Stomach (tissue), 9 donors: ENCODE measurements around the gene FAM43B. TPM values are rescaled to one million over a fixed set of nuclear protein-coding genes. Genes with fewer than 3 reads are reported as not detected.
A peak's percentile ranks its signal among the peaks of the same experiment; 100 is the strongest.

Experiments used
- DNase-seq, 2 donors: peaks; one replicate each; pipeline versions ENCODE4 v3.0.0 to v3.0.0-alpha.2; 2013 to 2019
- H3K27ac ChIP-seq, 5 donors: fragments of 200-600 bp in 4 of 5; sonication (generic) in 4 of 5; one replicate each; pipeline ENCODE4 v1.5.1; 2013 to 2019; ENCODE audit warnings: mild to moderate bottlenecking in 1 of 5, moderate library complexity in 1 of 5
- H3K27me3 ChIP-seq, 3 donors: fragments of 200-600 bp; sonication (generic); one replicate each; pipeline ENCODE4 v1.5.1; 2017 to 2019; ENCODE audit warnings: mixed run types in 1 of 3
- H3K36me3 ChIP-seq, 4 donors: fragments of 200-600 bp; sonication (generic); 1 replicate in 3 of 4; 2 replicates in 1 of 4; pipeline ENCODE4 v1.5.1; 2016 to 2019
- H3K4me1 ChIP-seq, 4 donors: fragments of 200-600 bp; sonication (generic); one replicate each; pipeline ENCODE4 v1.5.1; 2016 to 2019
- H3K4me3 ChIP-seq, 4 donors: fragments of 200-600 bp; sonication (generic) in 3 of 4; one replicate each; pipeline ENCODE4 v1.5.1; 2016 to 2019; ENCODE audit warnings: mild to moderate bottlenecking in 1 of 4
- H3K9me3 ChIP-seq, 4 donors: fragments of 200-600 bp; sonication (generic); one replicate each; pipeline ENCODE4 v1.5.1; 2016 to 2019
- CTCF ChIP-seq, 7 experiments: fragments of 450-650 bp in 4 of 7; fragments of 200-600 bp in 3 of 7; sonication (generic) in 3 of 7; IDR thresholded peaks; one replicate each; pipeline ENCODE4 v1.5.1; 2016 to 2019; ENCODE audit warnings: antibody characterized with exemption in 7 of 7, control low read depth in 2 of 7, mild to moderate bottlenecking in 1 of 7
- EP300 ChIP-seq: sonication (generic); formaldehyde crosslinking; IDR thresholded peaks from one replicate; pipeline ENCODE4 v1.6.1; 2017; ENCODE audit warnings: antibody characterized with exemption
- POLR2A ChIP-seq, 4 donors: fragments of 450-650 bp; IDR thresholded peaks; one replicate each; pipeline ENCODE4 v1.6.1; 2016; ENCODE audit warnings: antibody characterized with exemption in 4 of 4, control low read depth in 2 of 4, mild to moderate bottlenecking in 1 of 4, moderate library complexity in 1 of 4
- POLR2AphosphoS5 ChIP-seq, 3 donors: sonication (generic); formaldehyde crosslinking; IDR thresholded peaks; one replicate each; pipeline ENCODE4 v1.6.1; 2016; ENCODE audit warnings: antibody characterized with exemption in 3 of 3
- WGBS, 5 donors: extraction: QIAGEN DNeasy Blood & Tissue Kit in 3 of 5; methylation state at CpG; one replicate each; pipeline versions ENCODE4 v1.1.5 to v1.1.7; 2013 to 2018; 5-methylcytosine and 5-hydroxymethylcytosine counted together
- intact Hi-C: fragments of 100-400 bp; cut with DNase I; formaldehyde crosslinking; loops from one replicate; pipeline ENCODE4 v1.15.1; 2023; ENCODE audit warnings: low total_unique reads
- polyA plus RNA-seq, 3 donors: library from polyadenylated mRNA; stranded (reverse); fragments of 200-250 nt; gene quantifications; one replicate each; pipeline ENCODE4 v1.2.3, GENCODE V29; 2013
- total RNA-seq, 5 donors: library from RNA; depleted of rRNA; stranded (reverse); fragments of >200 nt; gene quantifications; one replicate each; pipeline versions ENCODE4 v1.1.0 to v1.2.3, GENCODE V29; 2014 to 2016
- donor health status: healthy with polysubstance abuse.
- donor health status: Bipolar disorder and iron deficiency.
- donor health status: healthy.

The FAM43B gene
- total and polyA plus RNA-seq, 8 donors = 0.05 to 0.25 TPM; not detected in 6

DNA sequence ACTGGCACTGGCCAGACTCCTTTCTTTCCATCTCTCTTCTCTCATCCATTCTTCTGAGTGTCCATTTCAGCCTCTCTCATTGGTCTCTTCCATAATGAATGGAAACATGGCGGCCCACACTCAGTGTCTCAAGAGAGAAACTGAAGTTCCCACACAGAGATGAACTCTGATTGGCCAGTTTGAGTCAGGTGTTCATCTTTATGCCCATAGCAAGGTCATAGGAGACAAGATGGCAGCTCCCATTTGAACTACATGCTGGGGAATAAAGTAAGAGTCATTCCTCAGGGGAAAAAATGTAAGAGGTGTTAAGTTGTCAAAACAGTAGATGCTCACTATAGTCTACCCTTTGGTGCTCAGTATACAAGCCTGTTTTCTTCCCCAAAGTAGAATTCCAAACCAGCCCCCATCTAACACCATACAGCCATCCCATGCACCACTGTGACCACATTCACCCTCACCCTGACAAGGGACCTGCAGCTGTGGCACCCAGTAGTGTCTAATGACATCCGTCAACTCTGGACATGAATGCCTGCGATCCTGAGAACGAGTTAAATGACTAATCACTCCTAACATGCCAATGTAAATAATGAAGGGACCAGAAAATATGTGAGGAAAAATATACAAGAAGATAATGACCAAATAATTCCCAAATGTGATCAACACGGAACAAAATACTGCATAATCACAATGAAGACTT lies 48.9 kb downstream of the FAM43B start:
- intact Hi-C loops = no loop called here
- H3K36me3 ChIP-seq = no peaks in the 10 kb centered on the region
- 42 to 62% (median 51%) methylated on average over 5 of the region's 5 CpGs for whole genome bisulfite sequencing, 5 donors
- H3K27ac ChIP-seq = no peak overlapping the region
- no peak for DNase-seq
- no peak for TF ChIP-seq POLR2AphosphoS5 (IDR thresholded peaks at IDR 0.05)
- TF ChIP-seq EP300 = no peak
- no peak for TF ChIP-seq CTCF (IDR thresholded peaks at IDR 0.05)
- TF ChIP-seq POLR2A (IDR thresholded peaks at IDR 0.05) = no peak
- no peak overlapping the region for H3K4me3 ChIP-seq
- no peaks in the 10 kb centered on the region for H3K4me1 ChIP-seq
- H3K9me3 ChIP-seq = no peaks in the 10 kb centered on the region
- H3K27me3 ChIP-seq = peaks cover 0 to 5% (median 0%) of the 10 kb centered on the region in 3 donors

DNA sequence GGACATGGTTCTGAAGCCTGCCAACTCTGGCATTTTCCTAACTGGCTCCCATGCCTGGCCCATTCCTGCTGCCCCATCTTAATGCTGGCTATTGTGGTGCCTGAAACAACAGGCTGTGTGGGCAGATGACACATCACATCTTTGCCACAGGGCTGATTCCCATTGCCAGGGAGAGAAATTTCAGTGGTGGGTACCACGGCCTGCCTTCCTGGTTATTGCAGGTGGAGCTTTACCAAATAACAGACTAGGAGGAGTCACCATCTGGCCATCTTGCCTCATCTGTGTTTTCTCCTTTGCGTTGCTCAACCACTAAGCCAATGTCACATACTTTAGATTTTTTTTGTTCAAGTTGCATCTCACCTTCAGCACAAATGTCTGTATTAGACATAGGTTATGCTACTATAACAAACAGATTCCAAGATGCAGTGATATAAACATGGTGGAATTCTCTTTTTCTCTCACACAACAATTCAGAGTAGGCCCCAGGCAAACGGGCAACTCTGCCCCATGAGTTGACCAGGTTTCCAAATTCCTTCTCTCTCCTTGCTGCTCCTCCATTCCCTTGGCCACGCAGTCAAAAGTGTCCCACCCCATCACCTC lies 50.6 kb downstream of the FAM43B start:
- H3K4me1 ChIP-seq = no peaks in the 10 kb centered on the region
- no peak for DNase-seq
- peaks cover 0 to 5% (median 0%) of the 10 kb centered on the region in 3 donors for H3K27me3 ChIP-seq
- no peak for TF ChIP-seq CTCF (IDR thresholded peaks at IDR 0.05)
- TF ChIP-seq POLR2A (IDR thresholded peaks at IDR 0.05) = no peak
- TF ChIP-seq EP300 = no peak
- no peak for TF ChIP-seq POLR2AphosphoS5 (IDR thresholded peaks at IDR 0.05)
- intact Hi-C loops = no loop called here
- H3K4me3 ChIP-seq = no peak overlapping the region
- WGBS, 5 donors = 85 to 95% (median 87%) methylated on average over 4 of the region's 4 CpGs
- no peak overlapping the region for H3K27ac ChIP-seq
- H3K36me3 ChIP-seq = no peaks in the 10 kb centered on the region
- H3K9me3 ChIP-seq = no peaks in the 10 kb centered on the region

- DNase-seq = no peak
- intact Hi-C loops = no loop called here
- 75 to 86% (median 85%) methylated on average over 9 of the region's 9 CpGs for WGBS, 5 donors
- Histone ChIP-seq H3K27me3 (peaks cover 0 to 5% (median 0%) of the 10 kb centered on the region in 3 donors), H3K27ac (peak overlapping the region in 2 of 5 donors; percentile 3 to 24), H3K4me1 (no peaks in the 10 kb centered on the region), H3K36me3 (no peaks in the 10 kb centered on the region), H3K9me3 (no peaks in the 10 kb centered on the region), H3K4me3 (no peak overlapping the region)
- no peak for TF ChIP-seq EP300
Observed at GRCh38 chr1:20603504-20604464, 51.4 kb downstream of the FAM43B start.

Other genes with a start within 250 kb of the FAM43B start
- gene CAMK2N1, start 66.4 kb upstream of the FAM43B start, total RNA-seq = 100 to 1,000 TPM in 1 of 5 donors, 10 to 100 TPM in 3, 1 to 10 TPM in 1; 8.2 to 195 (median 13.0) TPM
- 10 to 100 TPM; 11.0 to 20.2 (median 11.3) TPM for gene CAMK2N1, start 66.4 kb upstream of the FAM43B start, polyA plus RNA-seq
- gene MUL1, start 44.4 kb upstream of the FAM43B start, total RNA-seq = 10 to 100 TPM in 4 of 5 donors, 1 to 10 TPM in 1; 4.0 to 53.1 (median 16.7) TPM
- gene MUL1, start 44.4 kb upstream of the FAM43B start, polyA plus RNA-seq = 1 to 10 TPM; 3.7 to 9.8 (median 8.2) TPM
- gene CDA, start 36.5 kb downstream of the FAM43B start, total RNA-seq = 1 to 10 TPM in 1 of 5 donors, not detected in 4; 1.3 TPM
- gene CDA, start 36.5 kb downstream of the FAM43B start, polyA plus RNA-seq = 1 to 10 TPM in 2 of 3 donors, not detected in 1; 6.0 to 8.4 TPM
- gene PINK1, start 80.9 kb downstream of the FAM43B start, total RNA-seq = 100 to 1,000 TPM in 1 of 5 donors, 10 to 100 TPM in 4; 21.0 to 169 (median 42.4) TPM
- gene PINK1, start 80.9 kb downstream of the FAM43B start, polyA plus RNA-seq = 10 to 100 TPM; 53.2 to 74.1 (median 69.9) TPM
- gene DDOST, start 108.8 kb downstream of the FAM43B start, total RNA-seq = 100 to 1,000 TPM in 2 of 5 donors, 10 to 100 TPM in 3; 38.5 to 227 (median 88.1) TPM
- 100 to 1,000 TPM in 2 of 3 donors, 10 to 100 TPM in 1; 84.6 to 119 (median 117) TPM for gene DDOST, start 108.8 kb downstream of the FAM43B start, polyA plus RNA-seq
- 1 to 10 TPM in 2 of 5 donors, not detected in 3; 1.3 to 1.5 TPM for gene KIF17, start 165.4 kb downstream of the FAM43B start, total RNA-seq
- 1 to 10 TPM in 1 of 3 donors, under 1 TPM in 2; 0.56 to 1.4 (median 0.78) TPM for gene KIF17, start 165.4 kb downstream of the FAM43B start, polyA plus RNA-seq
- 1 to 10 TPM in 1 of 5 donors, under 1 TPM in 1, not detected in 3; 0.29 to 7.0 TPM for gene SH2D5, start 180.1 kb downstream of the FAM43B start, total RNA-seq
- under 1 TPM in 2 of 3 donors, not detected in 1; 0.18 to 0.44 TPM for gene SH2D5, start 180.1 kb downstream of the FAM43B start, polyA plus RNA-seq
- 100 to 1,000 TPM; 209 to 649 (median 290) TPM for gene HP1BP3, start 234.7 kb downstream of the FAM43B start, total RNA-seq
- 10 to 100 TPM; 55.2 to 78.8 (median 76.6) TPM for gene HP1BP3, start 234.7 kb downstream of the FAM43B start, polyA plus RNA-seq